GM19351 (cell line): ENCODE data around the gene HPCAL1.

Experiments used
- ATAC-seq: cut with Tn5 transposase; IDR thresholded peaks from one replicate; pipeline ENCODE4 v1.9.1; 2021; ENCODE audit warnings: mild to moderate bottlenecking, moderate library complexity; ENCODE audit not compliant: unreplicated experiment

Gene HPCAL1

GRCh38 chr2:10385501-10385900, 82.8 kb downstream of the HPCAL1 start:
- no peak for ATAC-seq

- no peak for ATAC-seq
Measured at GRCh38 chr2:10385933-10386773, 83.4 kb downstream of the HPCAL1 start.

GRCh38 chr2:10387033-10387432, 84.3 kb downstream of the HPCAL1 start:
- ATAC-seq: no peak

- ATAC-seq: no peak
Measured at GRCh38 chr2:10388954-10389560, 86.4 kb downstream of the HPCAL1 start.

- no peak for ATAC-seq
Measured at GRCh38 chr2:10389573-10389972, 86.9 kb downstream of the HPCAL1 start.

- no peak for ATAC-seq
Measured at GRCh38 chr2:10390369-10390801, 87.7 kb downstream of the HPCAL1 start.

- ATAC-seq: no peak
Measured at GRCh38 chr2:10392100-10392499, 89.4 kb downstream of the HPCAL1 start.

- ATAC-seq: no peak
Measured at GRCh38 chr2:10392548-10392947, 89.8 kb downstream of the HPCAL1 start.

- ATAC-seq: no peak
Measured at GRCh38 chr2:10392951-10393639, 90.4 kb downstream of the HPCAL1 start.

- no peak for ATAC-seq
Measured at GRCh38 chr2:10393640-10393982, 90.9 kb downstream of the HPCAL1 start.

GRCh38 chr2:10395893-10396292, 93.2 kb downstream of the HPCAL1 start:
- no peak for ATAC-seq

- ATAC-seq: no peak
Measured at GRCh38 chr2:10396464-10396863, 93.8 kb downstream of the HPCAL1 start.

- ATAC-seq: no peak
Measured at GRCh38 chr2:10397297-10397875, 94.7 kb downstream of the HPCAL1 start.

GRCh38 chr2:10397878-10398277, 95.2 kb downstream of the HPCAL1 start:
- no peak for ATAC-seq

- ATAC-seq: no peak
Measured at GRCh38 chr2:10398496-10398895, 95.8 kb downstream of the HPCAL1 start.

GRCh38 chr2:10399358-10399757, 96.7 kb downstream of the HPCAL1 start:
- ATAC-seq: no peak

- ATAC-seq: no peak
Measured at GRCh38 chr2:10400002-10400401, 97.3 kb downstream of the HPCAL1 start.

- no peak for ATAC-seq
Measured at GRCh38 chr2:10400568-10400977, 97.9 kb downstream of the HPCAL1 start.

GRCh38 chr2:10400978-10401951, 98.6 kb downstream of the HPCAL1 start:
- no peak for ATAC-seq

- ATAC-seq: no peak
Measured at GRCh38 chr2:10402062-10402585, 99.4 kb downstream of the HPCAL1 start.
